ENCODE results near the gene PDZD7. TPM values are rescaled to one million over a fixed set of nuclear protein-coding genes. Genes with fewer than 3 reads are reported as not detected.

Gene PDZD7
- polyA plus RNA-seq, 6 donors from 2014 or later, result 0.23 to 0.87 TPM; not detected in 4

GRCh38 chr10:101019440-101019703 lies 11.6 kb downstream of the PDZD7 start:
- H3K27ac Mint-ChIP-seq, result peak overlapping the region in 3 of 6 donors; percentile 67 to 93 (median 68)
- peaks cover 16 to 22% (median 20%) of the 10 kb centered on the region in 3 donors for H3K4me1 Mint-ChIP-seq
- peaks cover 24 to 58% (median 50%) of the 10 kb centered on the region in 3 donors for H3K27me3 Mint-ChIP-seq
- H3K9me3 Mint-ChIP-seq, result no peaks in the 10 kb centered on the region
- no peak for DNase-seq
- H3K36me3 Mint-ChIP-seq, result no peaks in the 10 kb centered on the region
- peak overlapping the region in 5 of 8 donors; percentile 3 to 57 (median 42) for H3K4me3 Mint-ChIP-seq
- ATAC-seq (ENCODE audit: low read depth in 2 of 2), result no peak

- no peaks in the 10 kb centered on the region for H3K36me3 Mint-ChIP-seq
- ATAC-seq (ENCODE audit: low read depth in 2 of 2) (peak; percentile 64), DNase-seq (peak; percentile 41)
- H3K27ac Mint-ChIP-seq, result peak overlapping the region in 4 of 6 donors; percentile 12 to 72 (median 24)
- peaks cover 25 to 63% (median 50%) of the 10 kb centered on the region in 3 donors for H3K27me3 Mint-ChIP-seq
- H3K4me3 Mint-ChIP-seq, result peak overlapping the region in 7 of 8 donors; percentile 23 to 86 (median 71)
- no peaks in the 10 kb centered on the region for H3K9me3 Mint-ChIP-seq
- peaks cover 16 to 26% (median 23%) of the 10 kb centered on the region in 3 donors for H3K4me1 Mint-ChIP-seq
These were observed 12.1 kb downstream of the PDZD7 start for GRCh38 chr10:101018600-101019439.

- H3K4me3 Mint-ChIP-seq, result peak overlapping the region in 7 of 8 donors; percentile 23 to 86 (median 71)
- H3K36me3 Mint-ChIP-seq, result no peaks in the 10 kb centered on the region
- no peaks in the 10 kb centered on the region for H3K9me3 Mint-ChIP-seq
- DNase-seq, result peak; percentile 24
- H3K27me3 Mint-ChIP-seq, result peaks cover 30 to 66% (median 50%) of the 10 kb centered on the region in 3 donors
- H3K27ac Mint-ChIP-seq, result peak overlapping the region in 3 of 6 donors; percentile 12 to 81 (median 22)
- peak; percentile 72 to 75 for ATAC-seq (ENCODE audit: low read depth in 2 of 2)
- H3K4me1 Mint-ChIP-seq, result peaks cover 21 to 30% (median 28%) of the 10 kb centered on the region in 3 donors
These were observed 12.8 kb downstream of the PDZD7 start for GRCh38 chr10:101018118-101018599.

GRCh38 chr10:101016814-101017213 lies 14.1 kb downstream of the PDZD7 start:
- Mint-ChIP-seq H3K27me3 (peaks cover 33 to 64% (median 47%) of the 10 kb centered on the region in 3 donors), H3K4me3 (peak overlapping the region in 1 of 8 donors; percentile 71), H3K36me3 (no peaks in the 10 kb centered on the region), H3K27ac (no peak overlapping the region), H3K9me3 (no peaks in the 10 kb centered on the region), H3K4me1 (peaks cover 27 to 35% (median 35%) of the 10 kb centered on the region in 3 donors)
- ATAC-seq (ENCODE audit: low read depth in 2 of 2) (no peak), DNase-seq (no peak)

- H3K4me1 Mint-ChIP-seq, result peaks cover 27 to 35% (median 35%) of the 10 kb centered on the region in 3 donors
- H3K27me3 Mint-ChIP-seq, result peaks cover 33 to 61% (median 44%) of the 10 kb centered on the region in 3 donors
- DNase-seq (no peak), ATAC-seq (ENCODE audit: low read depth in 2 of 2) (no peak)
- H3K9me3 Mint-ChIP-seq, result no peaks in the 10 kb centered on the region
- H3K27ac Mint-ChIP-seq, result no peak overlapping the region
- H3K4me3 Mint-ChIP-seq, result no peak overlapping the region
- no peaks in the 10 kb centered on the region for H3K36me3 Mint-ChIP-seq
These were observed 15.4 kb downstream of the PDZD7 start for GRCh38 chr10:101015582-101015973.

- Mint-ChIP-seq H3K4me3 (peak overlapping the region in 1 of 8 donors; percentile 21), H3K4me1 (peaks cover 27 to 35% (median 35%) of the 10 kb centered on the region in 3 donors), H3K36me3 (no peaks in the 10 kb centered on the region), H3K27me3 (peaks cover 33 to 61% (median 44%) of the 10 kb centered on the region in 3 donors), H3K9me3 (no peaks in the 10 kb centered on the region), H3K27ac (no peak overlapping the region)
- no peak for DNase-seq
- ATAC-seq (ENCODE audit: low read depth in 2 of 2), result no peak
These were observed 15.9 kb downstream of the PDZD7 start for GRCh38 chr10:101014966-101015581.

- Mint-ChIP-seq H3K9me3 (no peaks in the 10 kb centered on the region), H3K27me3 (peaks cover 29 to 57% (median 39%) of the 10 kb centered on the region in 3 donors), H3K36me3 (no peaks in the 10 kb centered on the region), H3K27ac (peak overlapping the region in 2 of 6 donors; percentile 19 to 37), H3K4me3 (no peak overlapping the region), H3K4me1 (peaks cover 23 to 32% (median 32%) of the 10 kb centered on the region in 3 donors)
- peak; percentile 71 for DNase-seq
- peak; percentile 17 to 32 for ATAC-seq (ENCODE audit: low read depth in 2 of 2)
These were observed 16.6 kb downstream of the PDZD7 start for GRCh38 chr10:101014230-101014884.

- H3K9me3 Mint-ChIP-seq, result no peaks in the 10 kb centered on the region
- peaks cover 18 to 29% (median 27%) of the 10 kb centered on the region in 3 donors for H3K4me1 Mint-ChIP-seq
- DNase-seq (no peak), ATAC-seq (ENCODE audit: low read depth in 2 of 2) (no peak)
- peak overlapping the region in 2 of 6 donors; percentile 22 to 82 for H3K27ac Mint-ChIP-seq
- no peaks in the 10 kb centered on the region for H3K36me3 Mint-ChIP-seq
- no peak overlapping the region for H3K4me3 Mint-ChIP-seq
- H3K27me3 Mint-ChIP-seq, result peaks cover 28 to 51% (median 32%) of the 10 kb centered on the region in 3 donors
These were observed 17.5 kb downstream of the PDZD7 start for GRCh38 chr10:101013365-101013825.

GRCh38 chr10:101012525-101013364 lies 18.2 kb downstream of the PDZD7 start:
- Mint-ChIP-seq H3K9me3 (no peaks in the 10 kb centered on the region), H3K4me1 (peaks cover 11 to 25% (median 24%) of the 10 kb centered on the region in 3 donors), H3K27ac (peak overlapping the region in 3 of 6 donors; percentile 35 to 82 (median 73)), H3K4me3 (peak overlapping the region in 1 of 8 donors; percentile 21), H3K27me3 (peaks cover 27 to 44% (median 28%) of the 10 kb centered on the region in 3 donors), H3K36me3 (no peaks in the 10 kb centered on the region)
- peak; percentile 85 to 88 for ATAC-seq (ENCODE audit: low read depth in 2 of 2)
- DNase-seq, result peak; percentile 59

GRCh38 chr10:101011517-101012423 lies 19.2 kb downstream of the PDZD7 start:
- H3K4me1 Mint-ChIP-seq, result peaks cover 11 to 23% (median 17%) of the 10 kb centered on the region in 3 donors
- no peaks in the 10 kb centered on the region for H3K36me3 Mint-ChIP-seq
- H3K27me3 Mint-ChIP-seq, result peaks cover 19 to 35% (median 21%) of the 10 kb centered on the region in 3 donors
- no peak overlapping the region for H3K4me3 Mint-ChIP-seq
- no peak overlapping the region for H3K27ac Mint-ChIP-seq
- no peaks in the 10 kb centered on the region for H3K9me3 Mint-ChIP-seq
- DNase-seq (no peak), ATAC-seq (ENCODE audit: low read depth in 2 of 2) (no peak)

GRCh38 chr10:101010329-101010728 lies 20.6 kb downstream of the PDZD7 start:
- Mint-ChIP-seq H3K27me3 (peaks cover 5 to 20% (median 14%) of the 10 kb centered on the region in 3 donors), H3K27ac (peak overlapping the region in 1 of 6 donors; percentile 30), H3K4me1 (peaks cover 11 to 19% (median 17%) of the 10 kb centered on the region in 3 donors), H3K4me3 (no peak overlapping the region), H3K9me3 (no peaks in the 10 kb centered on the region), H3K36me3 (no peaks in the 10 kb centered on the region)
- DNase-seq (no peak), ATAC-seq (ENCODE audit: low read depth in 2 of 2) (no peak)
